ENCODE data around the gene PUS1. TPM values are rescaled to one million over a fixed set of nuclear protein-coding genes. Genes with fewer than 3 reads are reported as not detected.

Gene PUS1
- total RNA-seq, 4 donors from 2014 or later: 14.7 to 23.3 (median 19.5) TPM

DNA sequence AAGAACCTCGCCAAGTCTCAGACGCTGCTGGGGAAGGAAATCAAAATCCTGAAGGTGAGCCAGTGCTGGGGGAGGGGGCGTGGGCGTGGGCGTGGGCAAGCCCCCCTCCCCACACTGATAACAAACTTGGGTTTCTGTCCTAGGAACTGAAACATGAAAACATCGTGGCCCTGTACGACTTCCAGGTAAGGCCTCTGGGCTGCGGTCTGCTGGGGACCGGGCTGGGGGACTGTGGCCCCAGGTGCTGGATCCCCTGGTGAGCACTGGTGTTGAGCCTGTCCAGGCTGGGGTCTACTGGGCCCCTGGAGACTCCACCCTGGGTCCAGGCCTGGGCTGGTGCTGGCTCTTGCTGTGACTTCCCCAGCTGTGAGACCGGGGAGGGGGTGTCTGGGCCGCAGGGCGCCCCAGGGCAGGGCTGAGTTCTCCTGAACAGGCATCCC, 33.4 kb upstream of the PUS1 start:
- WGBS: 0% methylated on average over 4 of the region's 12 CpGs
- H3K4me3 ChIP-seq: peak overlapping the region; percentile 67 to 82 (median 69)
- H3K27me3 ChIP-seq: no peaks in the 10 kb centered on the region
- TF ChIP-seq, protein P1, sequence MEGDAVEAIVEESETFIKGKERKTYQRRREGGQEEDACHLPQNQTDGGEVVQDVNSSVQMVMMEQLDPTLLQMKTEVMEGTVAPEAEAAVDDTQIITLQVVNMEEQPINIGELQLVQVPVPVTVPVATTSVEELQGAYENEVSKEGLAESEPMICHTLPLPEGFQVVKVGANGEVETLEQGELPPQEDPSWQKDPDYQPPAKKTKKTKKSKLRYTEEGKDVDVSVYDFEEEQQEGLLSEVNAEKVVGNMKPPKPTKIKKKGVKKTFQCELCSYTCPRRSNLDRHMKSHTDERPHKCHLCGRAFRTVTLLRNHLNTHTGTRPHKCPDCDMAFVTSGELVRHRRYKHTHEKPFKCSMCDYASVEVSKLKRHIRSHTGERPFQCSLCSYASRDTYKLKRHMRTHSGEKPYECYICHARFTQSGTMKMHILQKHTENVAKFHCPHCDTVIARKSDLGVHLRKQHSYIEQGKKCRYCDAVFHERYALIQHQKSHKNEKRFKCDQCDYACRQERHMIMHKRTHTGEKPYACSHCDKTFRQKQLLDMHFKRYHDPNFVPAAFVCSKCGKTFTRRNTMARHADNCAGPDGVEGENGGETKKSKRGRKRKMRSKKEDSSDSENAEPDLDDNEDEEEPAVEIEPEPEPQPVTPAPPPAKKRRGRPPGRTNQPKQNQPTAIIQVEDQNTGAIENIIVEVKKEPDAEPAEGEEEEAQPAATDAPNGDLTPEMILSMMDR (IDR thresholded peaks at IDR 0.05): no peak
- TF ChIP-seq EP300 (IDR thresholded peaks at IDR 0.05) (no peak), POLR2AphosphoS5 (IDR thresholded peaks at IDR 0.05) (no peak), POLR2A (IDR thresholded peaks at IDR 0.05; ENCODE audit: low read depth) (no peak)
- peak overlapping the region; percentile 95 to 99 (median 98) for H3K27ac ChIP-seq (replicated peaks in 1 of 4)
- peaks cover 34 to 61% (median 54%) of the 10 kb centered on the region in 4 donors for H3K4me1 ChIP-seq
- no peaks in the 10 kb centered on the region for H3K9me3 ChIP-seq
- peaks cover 0 to 24% (median 16%) of the 10 kb centered on the region in 4 donors for H3K36me3 ChIP-seq
- DNase-seq (ENCODE audit: extremely low spot score): no peak
- intact Hi-C loops (cut with DNase I): loop anchor here (5.0 kb wide), 1 partner anchor 52 kb away; the partner anchor contains the start of gene EP400

DNA sequence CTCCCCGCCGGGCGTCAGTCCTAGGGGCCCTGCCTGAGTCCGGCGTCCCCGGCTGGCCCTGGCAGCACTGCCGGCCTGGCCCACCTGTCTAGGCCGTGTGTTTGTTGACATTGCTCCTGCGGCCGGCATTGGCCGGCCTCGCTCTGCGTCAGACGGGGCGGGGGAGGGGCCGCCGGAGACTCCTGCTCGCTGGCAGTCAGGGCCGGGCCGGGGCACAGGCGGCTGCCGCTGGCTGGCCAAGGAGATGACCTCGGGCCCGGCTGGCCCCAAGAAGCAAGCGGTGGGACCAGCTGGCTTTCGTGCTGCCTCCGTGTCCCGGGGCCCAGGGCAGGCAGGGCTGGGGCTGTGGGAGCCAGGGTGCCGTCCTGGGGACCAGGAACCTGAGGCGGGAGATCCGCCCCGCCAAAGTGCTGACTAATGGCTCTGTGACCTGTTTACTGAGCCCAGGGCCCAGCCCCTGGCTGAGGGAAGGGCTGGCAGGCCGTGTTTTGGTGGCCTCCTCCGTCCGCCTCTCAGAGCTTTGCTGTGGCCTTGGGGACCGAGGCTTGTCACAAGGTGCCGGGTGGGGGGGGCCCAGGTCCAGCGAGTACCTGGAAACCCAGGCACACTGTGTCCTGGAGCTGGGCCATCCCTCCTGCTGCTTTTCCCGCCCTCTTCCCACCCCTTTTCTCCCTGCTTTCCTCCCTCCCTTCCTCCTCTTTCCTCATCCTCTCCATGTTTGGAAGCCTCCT, 32.8 kb upstream of the PUS1 start:
- Histone ChIP-seq H3K4me3 (peak overlapping the region; percentile 67 to 82 (median 69)), H3K36me3 (peaks cover 0 to 25% (median 16%) of the 10 kb centered on the region in 4 donors), H3K9me3 (no peaks in the 10 kb centered on the region), H3K27ac (replicated peaks in 1 of 4) (peak overlapping the region; percentile 95 to 99 (median 98)), H3K27me3 (no peaks in the 10 kb centered on the region), H3K4me1 (peaks cover 39 to 67% (median 60%) of the 10 kb centered on the region in 4 donors)
- DNase-seq (ENCODE audit: extremely low spot score): peak; percentile 96
- intact Hi-C loops (cut with DNase I): loop anchor here (5.0 kb wide), 1 partner anchor 51 kb away; the partner anchor contains the start of gene EP400
- TF ChIP-seq EP300 (IDR thresholded peaks at IDR 0.05) (peak; percentile 57), POLR2A (IDR thresholded peaks at IDR 0.05; ENCODE audit: low read depth) (peak; percentile 92), POLR2AphosphoS5 (IDR thresholded peaks at IDR 0.05) (peak; percentile 94 to 98)
- TF ChIP-seq, protein P1 (IDR thresholded peaks at IDR 0.05): no peak
- 14% methylated on average over 2 of the region's 39 CpGs for WGBS

DNA sequence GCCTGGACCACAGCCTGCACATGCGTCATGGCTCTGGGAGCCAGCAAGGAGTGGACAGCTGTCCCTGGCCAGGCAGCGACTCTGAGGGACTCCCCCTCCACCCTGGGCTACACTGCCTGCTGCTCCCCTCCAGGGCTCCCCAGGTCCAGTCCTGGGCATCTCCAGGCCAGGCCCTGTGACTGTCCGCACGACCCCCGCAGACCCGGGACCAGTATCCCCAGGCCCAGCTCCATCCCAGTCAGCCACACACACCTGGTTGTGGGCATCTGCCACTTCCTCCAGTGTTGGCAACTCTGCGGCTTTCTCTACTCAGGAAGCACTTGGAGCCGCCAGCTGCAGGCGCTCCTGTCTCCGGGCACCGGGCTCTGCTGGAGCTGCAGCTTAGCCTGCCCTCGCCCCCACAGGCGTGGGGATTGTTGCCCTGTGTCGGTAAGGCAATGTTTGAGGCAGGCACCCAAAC, 32.2 kb upstream of the PUS1 start:
- intact Hi-C loops (cut with DNase I): loop anchor here (5.0 kb wide), 1 partner anchor 50 kb away; the partner anchor contains the start of gene EP400
- Histone ChIP-seq H3K27ac (replicated peaks in 1 of 4) (peak overlapping the region; percentile 95 to 99 (median 98)), H3K9me3 (no peaks in the 10 kb centered on the region), H3K27me3 (no peaks in the 10 kb centered on the region), H3K36me3 (peaks cover 0 to 26% (median 17%) of the 10 kb centered on the region in 4 donors), H3K4me1 (peaks cover 45 to 73% (median 66%) of the 10 kb centered on the region in 4 donors), H3K4me3 (peak overlapping the region; percentile 67 to 82 (median 69))
- TF ChIP-seq POLR2A (IDR thresholded peaks at IDR 0.05; ENCODE audit: low read depth) (no peak), POLR2AphosphoS5 (IDR thresholded peaks at IDR 0.05) (no peak), EP300 (IDR thresholded peaks at IDR 0.05) (no peak)
- TF ChIP-seq, protein P1 (IDR thresholded peaks at IDR 0.05): no peak
- 50% methylated on average over 10 of the region's 14 CpGs for WGBS
- no peak for DNase-seq (ENCODE audit: extremely low spot score)

DNA sequence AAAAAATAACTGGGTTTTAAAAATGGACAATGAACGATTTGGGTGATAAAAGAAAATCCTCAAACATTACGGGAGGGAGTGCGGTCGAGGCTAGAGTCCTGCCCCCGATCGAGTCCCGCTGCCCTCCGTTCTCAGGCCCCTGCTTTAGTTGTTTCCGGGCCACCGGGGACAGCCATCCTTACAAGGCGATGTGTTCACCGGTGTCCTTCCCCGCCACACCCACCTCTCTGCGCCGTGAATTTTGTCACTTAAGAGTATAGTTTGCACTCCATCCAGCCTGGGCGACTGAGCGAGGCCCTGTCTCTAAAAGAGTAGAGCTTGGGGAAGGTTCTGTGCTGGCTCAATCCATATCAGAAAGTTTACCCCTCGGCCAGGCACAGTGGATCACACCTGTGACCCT, 31.8 kb upstream of the PUS1 start:
- TF ChIP-seq EP300 (IDR thresholded peaks at IDR 0.05): no peak
- TF ChIP-seq, protein P1 (IDR thresholded peaks at IDR 0.05): no peak
- no peak for TF ChIP-seq POLR2AphosphoS5 (IDR thresholded peaks at IDR 0.05)
- no peak for TF ChIP-seq POLR2A (IDR thresholded peaks at IDR 0.05; ENCODE audit: low read depth)
- DNase-seq (ENCODE audit: extremely low spot score): no peak
- Histone ChIP-seq H3K4me1 (peaks cover 49 to 78% (median 70%) of the 10 kb centered on the region in 4 donors), H3K27me3 (no peaks in the 10 kb centered on the region), H3K27ac (replicated peaks in 1 of 4) (peak overlapping the region; percentile 95 to 99 (median 98)), H3K4me3 (peak overlapping the region in 3 of 4 donors; percentile 67 to 82 (median 71)), H3K36me3 (peaks cover 0 to 31% (median 17%) of the 10 kb centered on the region in 4 donors), H3K9me3 (no peaks in the 10 kb centered on the region)
- WGBS: 87% methylated on average over 18 of the region's 18 CpGs
- intact Hi-C loops (cut with DNase I): loop anchor here (5.0 kb wide), 1 partner anchor 50 kb away; the partner anchor contains the start of gene EP400

Measured in esophagus muscularis mucosa (tissue), 4 donors.